HCT116 (cell line): Measurements from ENCODE around the gene FAR2.

Experiments used
- CTCF ChIP-seq, 3 experiments: fragments of 200-600 bp in 1 of 3; sonication (generic) in 1 of 3; IDR thresholded peaks in 2 of 3; conservative IDR thresholded peaks in 1 of 3; 2 replicates each; pipeline ENCODE4 v1.5.1; 2012 to 2017; ENCODE audit warnings: low read depth in 2 of 3, low read length in 2 of 3, antibody characterized with exemption in 1 of 3, borderline replicate concordance in 1 of 3, control low read depth in 1 of 3, mild to moderate bottlenecking in 1 of 3, mixed read lengths in 1 of 3, mixed run types in 1 of 3, moderate library complexity in 1 of 3; ENCODE audit not compliant: insufficient read depth in 1 of 3
- ELF1 ChIP-seq: IDR thresholded peaks from 2 replicates; pipeline ENCODE4 v1.6.1; 2012; ENCODE audit warnings: low read depth, borderline replicate concordance
- YY1 ChIP-seq: IDR thresholded peaks from 2 replicates; pipeline ENCODE4 v1.6.1; 2011; ENCODE audit warnings: low read length, low read depth, moderate library complexity, mild to moderate bottlenecking; ENCODE audit not compliant: insufficient replicate concordance; ENCODE audit errors: extremely low read depth

GRCh38 chr12:29320295-29321085 is 171.4 kb downstream of the FAR2 start:
- TF ChIP-seq YY1 (no peak), CTCF (IDR thresholded peaks at IDR 0.05 in 2 of 3, conservative IDR thresholded peaks at IDR 0.05 in 1 of 3; ENCODE audit: borderline replicate concordance in 1 of 3, insufficient read depth in 1 of 3, low read depth in 2 of 3, low read length in 2 of 3) (no peak), ELF1 (no peak)
